HG03521 (cell line): ENCODE results near the gene HECTD4.

Source experiments
- ATAC-seq: cut with Tn5 transposase; IDR thresholded peaks from one replicate; pipeline ENCODE4 v1.9.1; 2021; ENCODE audit warnings: mild to moderate bottlenecking, moderate library complexity; ENCODE audit not compliant: unreplicated experiment

Gene HECTD4

GRCh38 chr12:112217647-112218046 lies 164.6 kb downstream of the HECTD4 start:
- ATAC-seq, result no peak

GRCh38 chr12:112216223-112216622 lies 166.0 kb downstream of the HECTD4 start:
- ATAC-seq, result no peak

- ATAC-seq, result no peak
Measured at GRCh38 chr12:112214064-112214463, 168.2 kb downstream of the HECTD4 start.

GRCh38 chr12:112208301-112208910 lies 173.8 kb downstream of the HECTD4 start:
- no peak for ATAC-seq

- ATAC-seq, result no peak
Measured at GRCh38 chr12:112207397-112207924, 174.8 kb downstream of the HECTD4 start.

- no peak for ATAC-seq
Measured at GRCh38 chr12:112206944-112207343, 175.3 kb downstream of the HECTD4 start.

- ATAC-seq, result no peak
Measured at GRCh38 chr12:112199136-112199535, 183.1 kb downstream of the HECTD4 start.

GRCh38 chr12:112198120-112198733 lies 184.0 kb downstream of the HECTD4 start:
- ATAC-seq, result no peak

GRCh38 chr12:112196196-112196875 lies 185.9 kb downstream of the HECTD4 start:
- ATAC-seq, result no peak

- ATAC-seq, result no peak
Measured at GRCh38 chr12:112194601-112195247, 187.5 kb downstream of the HECTD4 start.

- ATAC-seq, result no peak
Measured at GRCh38 chr12:112192475-112192874, 189.8 kb downstream of the HECTD4 start.

- ATAC-seq, result no peak
Measured at GRCh38 chr12:112191840-112192321, 190.3 kb downstream of the HECTD4 start.

- ATAC-seq, result no peak
Measured at GRCh38 chr12:112191201-112191600, 191.0 kb downstream of the HECTD4 start.

GRCh38 chr12:112190231-112191025 lies 191.8 kb downstream of the HECTD4 start:
- ATAC-seq, result no peak

GRCh38 chr12:112188130-112188830 lies 194.0 kb downstream of the HECTD4 start:
- no peak for ATAC-seq

- no peak for ATAC-seq
Measured at GRCh38 chr12:112185093-112185923, 196.9 kb downstream of the HECTD4 start.

- ATAC-seq, result no peak
Measured at GRCh38 chr12:112184056-112184887, 198.0 kb downstream of the HECTD4 start.
